ENCODE results near the gene BAD. TPM values are rescaled to one million over a fixed set of nuclear protein-coding genes. Genes with fewer than 3 reads are reported as not detected.

BAD gene
- total and polyA plus RNA-seq, 2 of the 13 experiments (the other 11 are each of a cell fraction or from before 2014, with no cell fraction given), result 17.9 to 28.5 TPM

DNA sequence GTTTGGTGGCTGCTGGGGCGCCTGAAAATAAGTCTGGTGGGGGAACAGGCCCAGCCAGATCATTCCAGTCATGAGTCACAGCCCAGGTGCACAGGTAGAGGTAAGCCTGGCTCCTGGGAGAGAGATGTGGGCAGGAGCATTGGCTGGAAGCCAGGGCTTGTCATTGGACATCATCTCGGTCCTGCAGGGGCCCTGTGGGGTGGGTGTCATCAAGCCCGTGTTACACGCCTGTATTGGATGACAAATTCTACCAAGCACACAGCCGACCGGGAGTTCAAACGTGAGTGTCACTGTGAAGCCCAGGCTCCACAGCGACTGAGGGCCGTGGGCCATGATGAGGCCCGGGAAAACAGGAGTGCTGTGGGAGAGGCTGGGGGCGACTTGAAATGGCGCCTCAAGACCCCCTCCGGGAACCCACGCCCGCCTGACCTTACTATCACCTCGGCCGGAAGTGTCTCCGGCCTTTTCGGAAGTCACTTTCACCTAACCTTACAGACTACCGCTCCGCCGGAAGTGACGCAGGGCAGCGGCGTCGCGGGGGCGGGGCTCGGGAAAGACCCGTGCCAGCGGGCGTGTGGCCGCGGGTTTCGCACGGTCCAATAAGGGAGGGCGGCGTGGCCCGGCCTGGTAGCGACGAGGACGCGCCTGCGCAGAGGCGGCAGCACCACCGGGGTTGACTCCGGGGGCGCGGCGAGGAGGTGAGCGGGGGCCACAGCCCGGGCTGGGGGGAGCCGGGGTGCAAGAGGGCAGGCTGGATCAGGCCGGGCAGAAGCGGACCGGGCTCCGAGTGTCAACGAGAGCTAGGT, 43.8 kb downstream of the BAD start, which contains the start of gene FKBP2:
Gene FKBP2 (plus strand): TSS at position 661 of the 806 bp plus-strand sequence. CDS start 1,293 bp downstream, outside the sequence.
- POLR2A ChIA-PET, result interaction anchor here (0.6 to 8.3 kb wide), 20 partner anchors 8 to 91 kb away, joined by 3 to 113 read pairs (median 6); partner anchors contain the start of genes BAD, DNAJC4, ESRRA and MACROD1
- no peaks in the 10 kb centered on the region; a peak in 1 of 5 replicates for H3K27me3 ChIP-seq (ENCODE audit: control insufficient read depth in 1 of 2, insufficient read depth in 2 of 2, low read length in 2 of 2)
- TSS peak; percentile 84 for BruUV-seq (replicated peaks)
- H3K9ac ChIP-seq (ENCODE audit: insufficient read depth, low read depth, low read length), result peak within 1 kb of the TSS; percentile 92
- intact Hi-C loops (cut with micrococcal nuclease; ENCODE audit: unreplicated experiment), result loop anchor here (5.0 kb wide), 1 partner anchor 53 kb away; the partner anchor contains the start of gene STIP1
- CTCF ChIA-PET (ENCODE audit: low intra/inter-chr PET ratio, low total read pairs), result no interaction called here
- no peaks in the 10 kb centered on the region for H4K20me1 ChIP-seq (ENCODE audit: insufficient read depth, low read length)
- in situ Hi-C loops (cut with HindIII; ENCODE audit: extremely low pct_ligation_motif_present, low pct_unique_long_range_greater_than_20kb), result loop anchor here (5.0 kb wide), 1 partner anchor 62 kb away; the partner anchor contains the start of gene CATSPERZ
- peaks cover 0 to 11% of the 10 kb centered on the region in 2 experiments; a peak in 3 of 5 replicates for H3K36me3 ChIP-seq (replicated peaks in 1 of 2; ENCODE audit: control insufficient read depth in 1 of 2, insufficient read depth in 2 of 2, low read length in 2 of 2)
- no peak within 1 kb of the TSS for H2AFZ ChIP-seq (ENCODE audit: low read length)
- H3K27ac ChIP-seq (ENCODE audit: extremely low read length, insufficient read depth, low read length), result peak within 1 kb of the TSS; percentile 91
- ATAC-seq (peak; percentile 46), DNase-seq (ENCODE audit: low spot score) (peak; percentile 93), FAIRE-seq (peak; percentile 36)
- peaks cover 66% of the 10 kb centered on the region for H3K4me1 ChIP-seq (ENCODE audit: insufficient read depth, low read length)
- peak within 1 kb of the TSS; percentile 84 to 93 (median 88) for H3K4me3 ChIP-seq (replicated peaks in 1 of 3; ENCODE audit: insufficient read depth in 1 of 3, low read depth in 2 of 3, low read length in 3 of 3)
- H3K9me3 ChIP-seq (ENCODE audit: low read length), result no peaks in the 10 kb centered on the region
- peaks cover 18% of the 10 kb centered on the region for H3K79me2 ChIP-seq (ENCODE audit: insufficient read depth, low read length)
- whole genome bisulfite sequencing (ENCODE audit: low lambda C conversion rate), result 2% methylated on average over 10 of the region's 58 CpGs
- H3K4me2 ChIP-seq (ENCODE audit: low read depth, low read length), result peak within 1 kb of the TSS; percentile 100
- TF ChIP-seq POLR2AphosphoS5 (IDR thresholded peaks at IDR 0.05; ENCODE audit: low read depth, low read length), result peak; percentile 92
- TF ChIP-seq, protein P1, sequence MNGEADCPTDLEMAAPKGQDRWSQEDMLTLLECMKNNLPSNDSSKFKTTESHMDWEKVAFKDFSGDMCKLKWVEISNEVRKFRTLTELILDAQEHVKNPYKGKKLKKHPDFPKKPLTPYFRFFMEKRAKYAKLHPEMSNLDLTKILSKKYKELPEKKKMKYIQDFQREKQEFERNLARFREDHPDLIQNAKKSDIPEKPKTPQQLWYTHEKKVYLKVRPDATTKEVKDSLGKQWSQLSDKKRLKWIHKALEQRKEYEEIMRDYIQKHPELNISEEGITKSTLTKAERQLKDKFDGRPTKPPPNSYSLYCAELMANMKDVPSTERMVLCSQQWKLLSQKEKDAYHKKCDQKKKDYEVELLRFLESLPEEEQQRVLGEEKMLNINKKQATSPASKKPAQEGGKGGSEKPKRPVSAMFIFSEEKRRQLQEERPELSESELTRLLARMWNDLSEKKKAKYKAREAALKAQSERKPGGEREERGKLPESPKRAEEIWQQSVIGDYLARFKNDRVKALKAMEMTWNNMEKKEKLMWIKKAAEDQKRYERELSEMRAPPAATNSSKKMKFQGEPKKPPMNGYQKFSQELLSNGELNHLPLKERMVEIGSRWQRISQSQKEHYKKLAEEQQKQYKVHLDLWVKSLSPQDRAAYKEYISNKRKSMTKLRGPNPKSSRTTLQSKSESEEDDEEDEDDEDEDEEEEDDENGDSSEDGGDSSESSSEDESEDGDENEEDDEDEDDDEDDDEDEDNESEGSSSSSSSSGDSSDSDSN (CRISPR knock-in tag; IDR thresholded peaks at IDR 0.05), result peak; percentile 30; the same call in 1 of the 2 replicates
- no peak for TF ChIP-seq SRSF4 (IDR thresholded peaks at IDR 0.05; ENCODE audit: low read depth, low read length, poor library complexity, severe bottlenecking)
- TF ChIP-seq MEIS2 (CRISPR knock-in tag; IDR thresholded peaks at IDR 0.05), result peak; percentile 42; the same call in 1 of the 2 replicates
- TF ChIP-seq MXI1 (IDR thresholded peaks at IDR 0.05; ENCODE audit: borderline replicate concordance, low read depth, low read length), result peak; percentile 80; the same call in 2 of the 3 replicates
- peak; percentile 88; the same call in 1 of the 2 replicates for TF ChIP-seq ZNF430 (CRISPR knock-in tag; IDR thresholded peaks at IDR 0.05)
- peak; percentile 55 for TF ChIP-seq ZEB1 (IDR thresholded peaks at IDR 0.05; ENCODE audit: insufficient replicate concordance, low read depth)
- TF ChIP-seq NR2F2 (IDR thresholded peaks at IDR 0.05; ENCODE audit: borderline replicate concordance, low read depth), result no peak
- TF ChIP-seq ZNF343 (CRISPR knock-in tag; IDR thresholded peaks at IDR 0.05), result 0 out of 2 replicates have a peak, but pooled peaks have one; percentile 35
- no peak for TF ChIP-seq ZNF761 (CRISPR knock-in tag; conservative IDR thresholded peaks at IDR 0.05)
- TF ChIP-seq ATF3 (CRISPR knock-in tag; IDR thresholded peaks at IDR 0.05), result 0 out of 2 replicates have a peak, but pooled peaks have one; percentile 3
- peak; percentile 76 for TF ChIP-seq ZNF501 (CRISPR knock-in tag; IDR thresholded peaks at IDR 0.05)
- peak; percentile 67 for TF ChIP-seq TBX2 (CRISPR knock-in tag; IDR thresholded peaks at IDR 0.05; ENCODE audit: borderline replicate concordance)
- TF ChIP-seq REST (IDR thresholded peaks at IDR 0.05; ENCODE audit: borderline replicate concordance in 1 of 2, low read depth in 1 of 2, low read length in 2 of 2), result peak in 1 of 2 experiments; percentile 71; a peak in 1 of 4 replicates
